CD4-positive, alpha-beta T cell treated with Interleukin-4 for 4 hours (primary cell): Measurements from ENCODE around the gene EIF4G1.
A peak's percentile ranks its signal among the peaks of the same experiment; 100 is the strongest.

Source experiments
- DNase-seq: peaks from one replicate; pipeline ENCODE4 v3.0.0-alpha.2; 2020

The EIF4G1 gene

DNA sequence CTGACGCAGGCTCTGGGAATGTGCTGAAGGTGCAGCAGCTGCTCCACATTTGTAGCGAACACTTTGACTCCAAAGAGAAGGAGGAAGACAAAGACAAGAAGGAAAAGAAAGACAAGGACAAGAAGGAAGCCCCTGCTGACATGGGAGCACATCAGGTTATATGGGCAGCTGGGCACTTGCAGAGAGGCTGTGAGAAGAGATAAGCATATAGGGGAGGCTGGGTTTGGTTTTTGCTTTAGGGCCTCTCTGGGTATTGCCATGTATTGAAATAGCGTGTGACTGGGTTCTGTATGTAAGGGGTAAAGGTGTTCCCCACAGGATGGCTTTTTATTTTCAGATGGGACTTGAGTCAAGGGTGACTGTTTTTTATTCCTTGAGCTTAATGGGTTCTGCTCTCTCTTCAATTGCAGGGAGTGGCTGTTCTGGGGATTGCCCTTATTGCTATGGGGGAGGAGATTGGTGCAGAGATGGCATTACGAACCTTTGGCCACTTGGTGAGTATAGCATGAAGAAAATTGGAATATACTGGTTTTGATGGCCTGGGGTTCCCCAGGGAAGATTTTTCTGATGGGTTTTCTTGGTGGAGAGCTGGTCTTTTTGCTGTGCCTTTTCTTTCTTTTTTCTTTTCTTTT, 7.9 kb upstream of the EIF4G1 start:
- no peak for DNase-seq

DNA sequence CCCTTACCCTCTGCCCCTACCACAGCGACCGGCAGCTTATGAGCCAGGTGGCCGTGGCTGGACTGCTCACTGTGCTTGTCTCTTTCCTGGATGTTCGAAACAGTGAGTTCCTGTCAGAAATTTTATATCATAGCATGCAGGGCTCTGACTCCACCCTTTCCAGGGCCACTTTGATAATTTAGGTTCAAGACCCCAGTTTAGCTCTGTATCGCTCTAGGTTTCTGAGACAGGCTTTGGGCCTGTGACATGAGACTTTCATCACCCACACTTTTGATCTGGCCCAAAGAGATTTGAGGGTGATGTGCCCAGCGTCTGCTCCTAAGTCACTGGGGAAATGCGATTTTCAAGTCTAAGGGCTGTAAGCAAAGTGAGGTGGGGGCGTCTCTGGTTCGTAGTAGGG, 6.5 kb upstream of the EIF4G1 start:
- DNase-seq, result no peak

DNA sequence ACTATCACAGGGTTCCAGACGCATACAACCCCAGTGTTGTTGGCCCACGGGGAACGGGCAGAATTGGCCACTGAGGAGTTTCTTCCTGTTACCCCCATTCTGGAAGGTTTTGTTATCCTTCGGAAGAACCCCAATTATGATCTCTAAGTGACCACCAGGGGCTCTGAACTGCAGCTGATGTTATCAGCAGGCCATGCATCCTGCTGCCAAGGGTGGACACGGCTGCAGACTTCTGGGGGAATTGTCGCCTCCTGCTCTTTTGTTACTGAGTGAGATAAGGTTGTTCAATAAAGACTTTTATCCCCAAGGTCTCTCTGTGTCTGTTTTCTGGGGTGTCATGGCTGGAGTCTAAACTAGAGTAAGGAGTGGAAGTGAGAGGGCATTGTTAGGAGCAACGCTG, 5.7 kb upstream of the EIF4G1 start:
- no peak for DNase-seq

DNA sequence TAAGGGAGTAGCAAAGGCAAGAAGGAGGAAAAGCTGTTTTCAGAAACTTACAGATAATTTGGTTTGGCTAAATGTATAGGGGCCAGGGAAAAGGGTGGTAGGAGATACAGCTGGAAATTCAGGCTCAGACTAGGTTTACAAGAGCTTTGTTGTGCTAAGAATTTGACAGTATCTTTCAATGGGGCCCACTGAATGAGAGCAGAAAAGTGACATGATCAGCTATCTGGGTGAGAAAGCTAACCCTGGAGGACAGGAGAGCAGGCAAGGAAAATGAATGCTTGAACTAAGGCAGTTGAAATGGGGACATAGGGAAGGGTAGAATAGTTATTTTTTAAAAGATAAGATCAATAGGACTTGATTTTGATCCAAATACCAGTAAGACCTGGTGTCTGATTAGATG, 2.8 kb upstream of the EIF4G1 start:
- DNase-seq, result no peak

DNA sequence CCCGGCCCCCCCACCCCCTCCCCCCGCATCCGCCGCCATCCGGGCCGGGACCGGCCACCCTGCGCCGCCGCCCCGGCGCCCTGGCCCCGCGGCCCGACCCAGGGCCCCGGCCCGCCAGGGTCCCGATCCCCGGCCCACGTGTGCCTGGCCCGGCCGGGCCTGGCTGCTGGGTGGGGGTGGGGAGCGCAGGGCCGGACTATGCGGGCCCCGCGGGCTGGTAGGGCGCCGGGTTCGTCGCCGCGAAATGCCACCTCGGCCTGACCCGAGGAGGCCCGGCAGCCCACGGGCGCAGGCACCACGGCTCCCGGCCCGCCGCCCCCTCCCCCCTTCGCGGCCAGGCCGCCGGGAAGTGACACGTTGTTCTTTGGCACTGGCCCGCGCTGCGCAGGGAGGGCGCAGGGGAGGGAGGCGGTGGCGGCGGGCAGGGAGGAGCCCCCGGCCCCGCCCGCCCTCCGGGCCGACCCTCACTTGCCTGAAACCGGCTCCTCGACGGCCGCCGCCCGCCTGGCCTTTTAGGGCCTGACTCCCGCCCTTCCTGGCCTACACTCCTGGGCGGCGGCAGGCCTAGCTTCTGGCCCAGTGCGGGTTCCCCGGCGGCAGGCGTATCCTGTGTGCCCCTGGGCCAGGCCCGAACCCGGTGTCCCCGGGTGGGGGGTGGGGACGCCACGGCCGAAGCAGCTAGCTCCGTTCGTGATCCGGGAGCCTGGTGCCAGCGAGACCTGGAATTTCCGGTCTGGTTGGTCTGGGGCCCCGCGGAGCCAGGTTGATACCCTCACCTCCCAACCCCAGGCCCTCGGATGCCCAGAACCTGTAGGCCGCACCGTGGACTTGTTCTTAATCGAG, 515 bp downstream of the EIF4G1 start:
- DNase-seq, result peak; percentile 66

DNA sequence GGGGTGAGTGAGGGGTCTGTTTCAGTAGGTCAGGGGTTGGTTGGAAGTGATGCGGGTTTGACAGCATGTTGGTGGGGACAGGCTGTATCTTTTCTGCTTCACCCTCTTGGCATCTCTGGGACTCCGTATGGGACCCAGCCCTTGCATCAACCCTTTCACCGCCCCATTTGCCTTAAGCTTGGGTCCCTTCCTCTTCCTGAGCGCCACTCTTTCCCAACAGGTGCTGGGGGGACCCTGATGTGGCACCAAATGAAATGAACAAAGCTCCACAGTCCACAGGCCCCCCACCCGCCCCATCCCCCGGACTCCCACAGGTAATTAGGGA, 1.1 kb downstream of the EIF4G1 start:
- DNase-seq, result no peak

DNA sequence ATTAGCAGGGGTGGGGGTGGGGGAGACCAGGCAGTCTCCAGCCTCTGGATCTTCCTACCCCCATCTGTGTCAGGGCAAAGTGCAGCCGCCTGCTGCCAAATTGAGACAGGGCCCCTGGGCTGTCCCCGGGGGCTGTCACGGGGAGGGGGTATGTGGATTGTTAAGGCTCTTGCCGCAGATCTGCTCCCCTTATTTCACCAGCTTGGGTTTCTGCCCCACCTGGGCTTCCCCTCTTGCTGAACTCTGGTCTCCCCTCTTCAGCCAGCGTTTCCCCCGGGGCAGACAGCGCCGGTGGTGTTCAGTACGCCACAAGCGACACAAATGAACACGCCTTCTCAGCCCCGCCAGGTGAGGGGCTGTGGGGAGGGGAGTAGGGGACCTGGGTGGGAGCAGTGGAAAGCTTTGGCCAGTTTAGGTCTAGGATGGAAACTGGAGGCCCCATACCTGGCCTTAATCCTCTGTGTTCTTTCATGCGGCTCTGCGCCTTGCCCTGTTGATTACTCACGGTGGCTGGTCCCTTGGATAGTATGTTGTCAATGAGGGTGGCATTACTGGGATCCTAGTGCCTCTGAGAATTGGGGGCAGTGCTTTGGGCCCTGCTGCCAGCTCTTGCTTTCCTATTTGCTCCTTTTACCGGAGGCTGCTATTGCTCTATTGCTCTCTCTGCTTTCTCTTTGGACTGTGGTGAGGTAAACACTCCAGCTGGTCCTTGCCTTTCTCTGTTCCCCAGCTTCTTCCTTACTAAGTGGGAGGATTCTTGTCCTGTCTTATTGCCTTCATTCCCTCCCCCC, 1.7 kb downstream of the EIF4G1 start:
- DNase-seq, result no peak

DNA sequence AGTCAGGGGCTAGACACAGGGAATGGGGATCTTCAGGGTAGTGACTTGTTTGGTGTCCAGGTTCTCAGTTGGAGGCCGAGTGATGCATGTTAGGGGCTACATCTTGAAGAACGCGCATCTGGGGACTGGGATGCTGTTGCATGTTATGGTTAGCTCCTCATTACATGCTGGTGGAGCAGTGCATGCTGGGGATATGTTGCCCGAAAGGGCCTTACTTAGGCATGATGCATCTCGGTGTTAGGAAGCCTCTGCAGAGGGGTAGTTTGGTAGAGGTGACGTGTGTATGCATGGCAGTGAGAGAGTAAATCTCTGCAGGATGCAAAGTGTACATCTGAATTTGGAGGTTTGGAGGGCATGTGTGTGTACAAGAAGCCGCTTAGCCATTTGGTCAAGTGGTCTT, 2.4 kb downstream of the EIF4G1 start:
- DNase-seq, result no peak

DNA sequence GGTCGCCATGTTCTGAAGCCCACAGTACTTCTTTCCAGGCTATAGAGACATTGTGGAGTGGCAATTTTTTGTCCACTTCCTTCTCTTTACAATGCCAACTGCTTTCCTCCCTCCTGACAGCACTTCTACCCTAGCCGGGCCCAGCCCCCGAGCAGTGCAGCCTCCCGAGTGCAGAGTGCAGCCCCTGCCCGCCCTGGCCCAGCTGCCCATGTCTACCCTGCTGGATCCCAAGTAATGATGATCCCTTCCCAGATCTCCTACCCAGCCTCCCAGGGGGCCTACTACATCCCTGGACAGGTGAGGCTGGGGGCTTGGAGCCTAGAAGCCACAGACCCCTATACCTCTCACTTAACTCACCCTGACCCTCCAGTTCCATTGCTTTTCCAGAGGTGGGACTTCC, 2.8 kb downstream of the EIF4G1 start:
- DNase-seq, result no peak

DNA sequence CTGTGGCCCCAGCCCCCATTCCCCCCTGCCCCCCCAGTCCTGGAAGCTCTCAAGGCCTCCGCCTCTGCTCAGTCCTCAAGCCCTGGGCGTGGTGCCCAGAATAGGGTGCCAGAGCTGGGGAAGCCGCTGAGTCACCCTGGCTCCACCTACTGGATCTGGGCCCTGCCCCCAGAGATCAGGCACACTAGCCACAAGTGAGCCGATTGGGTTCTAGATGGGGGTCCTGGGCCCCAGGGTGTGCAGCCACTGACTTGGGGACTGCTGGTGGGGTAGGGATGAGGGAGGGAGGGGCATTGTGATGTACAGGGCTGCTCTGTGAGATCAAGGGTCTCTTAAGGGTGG, 5.7 kb downstream of the EIF4G1 start:
- DNase-seq, result peak; percentile 44

DNA sequence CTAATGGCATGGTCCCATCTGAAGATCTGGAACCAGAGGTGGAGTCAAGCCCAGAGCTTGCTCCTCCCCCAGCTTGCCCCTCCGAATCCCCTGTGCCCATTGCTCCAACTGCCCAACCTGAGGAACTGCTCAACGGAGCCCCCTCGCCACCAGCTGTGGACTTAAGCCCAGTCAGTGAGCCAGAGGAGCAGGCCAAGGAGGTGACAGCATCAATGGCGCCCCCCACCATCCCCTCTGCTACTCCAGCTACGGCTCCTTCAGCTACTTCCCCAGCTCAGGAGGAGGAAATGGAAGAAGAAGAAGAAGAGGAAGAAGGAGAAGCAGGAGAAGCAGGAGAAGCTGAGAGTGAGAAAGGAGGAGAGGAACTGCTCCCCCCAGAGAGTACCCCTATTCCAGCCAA, 7.3 kb downstream of the EIF4G1 start:
- DNase-seq, result no peak

DNA sequence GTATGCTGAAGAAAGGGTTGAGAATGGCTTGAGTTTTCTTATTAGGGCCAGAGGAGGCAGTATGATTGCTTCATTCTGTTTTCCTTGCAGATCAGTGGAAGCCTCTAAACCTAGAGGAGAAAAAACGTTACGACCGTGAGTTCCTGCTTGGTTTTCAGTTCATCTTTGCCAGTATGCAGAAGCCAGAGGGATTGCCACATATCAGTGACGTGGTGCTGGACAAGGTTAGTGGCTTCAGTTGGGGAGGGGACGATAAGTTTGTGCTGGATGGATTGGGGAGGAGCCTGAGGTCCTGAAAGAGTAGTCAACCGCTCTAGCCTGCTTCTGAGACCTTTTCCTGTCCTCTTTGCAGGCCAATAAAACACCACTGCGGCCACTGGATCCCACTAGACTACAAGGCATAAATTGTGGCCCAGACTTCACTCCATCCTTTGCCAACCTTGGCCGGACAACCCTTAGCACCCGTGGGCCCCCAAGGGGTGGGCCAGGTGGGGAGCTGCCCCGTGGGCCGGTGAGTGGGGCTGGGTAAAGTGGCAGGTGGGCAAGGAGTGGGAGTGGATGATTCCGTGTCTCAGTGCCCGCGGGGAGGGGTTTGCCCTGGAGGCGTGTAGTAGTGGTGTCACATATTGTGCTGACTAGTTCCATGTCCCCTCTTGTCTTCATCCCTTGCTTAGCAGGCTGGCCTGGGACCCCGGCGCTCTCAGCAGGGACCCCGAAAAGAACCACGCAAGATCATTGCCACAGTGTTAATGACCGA, 8.5 kb downstream of the EIF4G1 start:
- DNase-seq, result no peak

DNA sequence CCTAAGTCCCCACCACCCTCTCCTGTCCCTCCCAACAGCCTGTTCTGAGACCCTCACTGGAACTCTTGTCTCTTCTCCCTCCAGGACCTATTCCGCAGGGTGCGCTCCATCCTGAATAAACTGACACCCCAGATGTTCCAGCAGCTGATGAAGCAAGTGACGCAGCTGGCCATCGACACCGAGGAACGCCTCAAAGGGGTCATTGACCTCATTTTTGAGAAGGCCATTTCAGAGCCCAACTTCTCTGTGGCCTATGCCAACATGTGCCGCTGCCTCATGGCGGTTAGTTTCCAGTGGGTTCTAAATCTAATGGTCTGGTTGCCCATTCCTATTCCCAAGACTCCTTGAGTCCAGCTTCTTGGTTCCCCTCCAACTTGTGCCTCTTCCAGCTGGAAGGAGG, 9.3 kb downstream of the EIF4G1 start:
- no peak for DNase-seq

DNA sequence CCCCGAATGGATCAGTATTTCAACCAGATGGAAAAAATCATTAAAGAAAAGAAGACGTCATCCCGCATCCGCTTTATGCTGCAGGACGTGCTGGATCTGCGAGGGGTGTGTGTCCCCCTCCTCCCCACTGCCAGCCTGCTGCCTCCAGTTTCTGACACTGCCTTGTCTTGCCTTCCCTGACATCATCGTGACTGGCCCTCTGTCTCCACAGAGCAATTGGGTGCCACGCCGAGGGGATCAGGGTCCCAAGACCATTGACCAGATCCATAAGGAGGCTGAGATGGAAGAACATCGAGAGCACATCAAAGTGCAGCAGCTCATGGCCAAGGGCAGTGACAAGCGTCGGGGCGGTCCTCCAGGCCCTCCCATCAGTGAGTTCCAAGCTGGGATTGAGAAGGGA, 10.9 kb downstream of the EIF4G1 start:
- no peak for DNase-seq

DNA sequence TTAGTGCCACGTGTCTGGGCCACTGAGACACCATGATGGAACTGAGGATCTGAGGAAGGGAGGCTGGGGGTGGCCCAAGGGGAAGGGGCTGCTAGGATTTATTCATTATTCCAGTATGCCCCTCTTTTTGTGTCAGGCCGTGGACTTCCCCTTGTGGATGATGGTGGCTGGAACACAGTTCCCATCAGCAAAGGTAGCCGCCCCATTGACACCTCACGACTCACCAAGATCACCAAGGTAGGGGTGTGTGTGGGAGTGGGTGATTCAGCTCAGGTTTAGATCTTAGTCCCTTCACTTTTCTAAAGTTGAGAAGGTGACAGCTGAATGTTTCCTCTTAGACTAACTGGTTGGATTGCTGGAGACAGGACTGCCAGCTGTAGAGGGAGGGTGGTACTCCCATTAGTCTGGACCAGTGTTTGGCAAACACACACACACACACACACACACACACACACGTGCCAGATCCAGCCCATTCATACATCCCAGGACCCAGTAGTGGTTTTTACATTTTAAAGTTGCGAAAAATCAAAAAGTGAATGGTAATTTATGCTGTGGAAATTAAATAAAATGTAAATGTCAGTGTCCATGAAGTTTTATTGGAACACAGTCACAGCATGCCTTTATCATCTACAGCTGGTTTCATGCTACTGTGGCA, 11.4 kb downstream of the EIF4G1 start:
- DNase-seq, result no peak

DNA sequence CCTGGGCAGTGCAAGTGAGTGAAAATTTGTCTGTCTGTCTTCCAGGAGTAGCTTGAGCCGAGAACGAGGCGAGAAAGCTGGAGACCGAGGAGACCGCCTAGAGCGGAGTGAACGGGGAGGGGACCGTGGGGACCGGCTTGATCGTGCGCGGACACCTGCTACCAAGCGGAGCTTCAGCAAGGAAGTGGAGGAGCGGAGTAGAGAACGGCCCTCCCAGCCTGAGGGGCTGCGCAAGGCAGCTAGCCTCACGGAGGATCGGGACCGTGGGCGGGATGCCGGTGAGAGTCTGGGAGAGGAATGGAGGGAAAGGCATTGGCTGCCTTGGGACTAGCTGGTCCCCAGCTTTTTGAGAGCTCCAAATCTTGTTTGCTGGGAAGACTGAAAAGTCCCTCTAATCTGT, 12.8 kb downstream of the EIF4G1 start:
- DNase-seq, result no peak

DNA sequence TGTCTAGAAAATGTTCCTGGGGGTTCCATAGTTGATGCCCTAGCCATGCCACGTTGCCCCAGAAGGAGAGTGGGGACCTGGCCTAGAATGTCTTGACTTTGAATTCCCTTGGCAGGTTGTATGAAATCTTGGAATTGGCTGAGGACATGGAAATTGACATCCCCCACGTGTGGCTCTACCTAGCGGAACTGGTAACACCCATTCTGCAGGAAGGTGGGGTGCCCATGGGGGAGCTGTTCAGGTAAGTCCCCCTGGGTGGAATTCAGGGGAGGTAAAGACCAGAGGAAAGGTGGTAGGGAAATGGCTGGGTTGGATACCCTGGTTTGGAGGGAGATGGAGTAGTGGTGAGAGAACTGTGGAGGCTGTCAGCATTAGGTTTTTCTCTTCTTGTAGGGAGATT, 14.1 kb downstream of the EIF4G1 start:
- DNase-seq, result no peak

DNA sequence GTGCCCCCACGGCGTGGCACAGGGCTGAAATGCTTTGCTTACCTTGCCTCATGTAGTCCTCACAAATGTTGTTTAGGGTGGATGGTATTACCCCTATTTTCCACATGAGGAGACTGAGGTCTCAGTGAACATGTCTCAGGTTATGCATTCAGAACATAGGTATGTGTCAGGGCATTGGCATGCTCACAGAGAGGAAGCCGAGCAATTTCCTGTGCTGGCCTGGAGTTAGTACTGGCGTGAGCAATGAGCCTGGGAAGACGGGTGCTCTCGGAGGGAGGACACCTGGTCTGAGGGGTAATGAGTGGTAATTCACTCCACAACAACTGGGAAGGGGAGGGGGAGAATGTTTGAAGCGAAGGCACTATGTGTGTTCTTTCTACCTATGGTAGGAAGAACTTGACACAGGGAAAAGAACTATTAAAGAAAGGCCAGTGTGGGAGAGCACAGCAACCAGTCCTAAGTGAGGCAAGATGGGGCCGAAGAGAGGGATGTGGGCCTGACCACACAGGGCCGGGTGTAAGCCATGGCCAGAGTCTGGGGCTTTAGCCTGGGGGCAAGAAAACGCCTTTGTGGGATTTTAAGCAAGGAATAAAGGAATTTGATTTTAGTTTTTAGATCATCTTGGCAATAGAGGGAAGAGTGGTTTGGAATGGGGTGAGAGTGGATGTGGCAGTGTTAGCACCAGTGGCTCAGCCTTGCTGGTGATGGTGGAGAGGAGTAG, 18.1 kb downstream of the EIF4G1 start:
- no peak for DNase-seq

DNA sequence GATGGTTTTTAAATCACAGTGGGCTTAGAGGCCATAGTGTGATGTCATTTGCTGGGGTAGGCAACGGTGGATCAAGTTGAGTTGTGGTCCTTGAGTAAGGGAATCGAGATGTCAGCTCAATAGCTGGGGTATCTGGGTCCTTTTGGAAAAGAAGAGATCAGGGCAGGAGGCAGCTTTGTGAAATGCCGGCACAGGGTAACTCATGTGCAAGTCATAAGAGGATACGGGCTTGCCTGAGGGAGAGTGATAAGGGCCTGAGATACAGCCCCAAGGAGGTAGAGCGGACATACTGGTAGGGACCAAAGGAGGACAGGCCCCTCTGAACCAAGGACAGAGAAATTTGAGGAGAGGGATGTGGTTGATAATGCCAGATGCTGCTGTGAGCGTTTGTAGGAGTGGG, 18.8 kb downstream of the EIF4G1 start:
- DNase-seq, result no peak

DNA sequence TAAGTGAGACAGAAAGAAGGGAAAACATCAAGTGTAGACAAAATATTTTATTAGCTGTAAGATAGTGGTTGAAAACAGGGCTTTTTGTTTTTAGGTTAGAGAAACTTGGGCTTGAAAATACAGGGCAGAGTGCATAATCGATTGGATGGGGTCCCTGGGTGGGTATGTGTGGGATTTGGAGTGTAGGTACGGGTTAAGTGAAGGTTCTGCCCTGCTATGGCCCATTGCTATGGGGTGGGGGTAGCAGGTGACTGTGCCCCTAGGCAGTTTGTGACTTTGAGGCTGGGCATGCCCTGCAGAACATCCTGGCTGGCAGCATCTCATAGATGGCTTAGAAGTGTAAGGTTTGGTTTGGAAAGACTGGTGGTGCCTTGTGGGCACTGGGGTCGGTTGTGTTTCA, 19.3 kb downstream of the EIF4G1 start:
- no peak for DNase-seq

DNA sequence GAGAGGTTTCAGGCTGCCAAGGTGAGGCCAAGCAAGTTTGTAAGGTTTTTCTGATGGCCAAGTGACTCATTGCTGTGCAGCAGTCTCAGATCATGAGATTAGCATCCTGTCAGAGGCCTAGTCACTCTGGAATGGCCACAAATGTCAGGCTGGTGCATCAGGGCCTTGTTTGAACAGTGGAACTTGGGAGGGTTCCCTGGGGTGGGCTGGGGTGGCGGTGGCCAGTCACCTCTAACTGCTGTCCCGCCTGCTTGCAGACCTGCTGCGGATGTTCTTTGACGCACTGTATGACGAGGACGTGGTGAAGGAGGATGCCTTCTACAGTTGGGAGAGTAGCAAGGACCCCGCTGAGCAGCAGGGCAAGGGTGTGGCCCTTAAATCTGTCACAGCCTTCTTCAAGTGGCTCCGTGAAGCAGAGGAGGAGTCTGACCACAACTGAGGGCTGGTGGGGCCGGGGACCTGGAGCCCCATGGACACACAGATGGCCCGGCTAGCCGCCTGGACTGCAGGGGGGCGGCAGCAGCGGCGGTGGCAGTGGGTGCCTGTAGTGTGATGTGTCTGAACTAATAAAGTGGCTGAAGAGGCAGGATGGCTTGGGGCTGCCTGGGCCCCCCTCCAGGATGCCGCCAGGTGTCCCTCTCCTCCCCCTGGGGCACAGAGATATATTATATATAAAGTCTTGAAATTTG, 20.2 kb downstream of the EIF4G1 start:
- DNase-seq, result peak; percentile 54

DNA sequence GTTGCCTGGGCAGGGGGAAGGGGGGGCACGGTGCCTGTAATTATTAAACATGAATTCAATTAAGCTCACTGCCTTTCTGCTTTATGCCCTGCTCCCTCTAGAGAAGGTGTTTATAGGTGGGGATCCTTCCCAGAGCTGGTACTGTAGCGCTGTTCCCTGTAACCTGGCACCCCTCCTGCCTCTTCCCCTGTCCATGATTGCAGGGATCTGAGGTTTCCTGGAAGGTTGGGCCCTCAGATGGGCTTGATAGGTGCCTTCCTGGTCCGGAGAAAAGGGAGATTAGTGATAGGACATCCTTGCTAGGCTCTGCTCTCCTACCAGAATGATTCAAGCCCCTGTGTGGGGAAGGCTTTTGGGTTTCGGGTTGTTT, 20.9 kb downstream of the EIF4G1 start:
- no peak for DNase-seq
